ENCODE data around the gene CDC27.

DNA sequence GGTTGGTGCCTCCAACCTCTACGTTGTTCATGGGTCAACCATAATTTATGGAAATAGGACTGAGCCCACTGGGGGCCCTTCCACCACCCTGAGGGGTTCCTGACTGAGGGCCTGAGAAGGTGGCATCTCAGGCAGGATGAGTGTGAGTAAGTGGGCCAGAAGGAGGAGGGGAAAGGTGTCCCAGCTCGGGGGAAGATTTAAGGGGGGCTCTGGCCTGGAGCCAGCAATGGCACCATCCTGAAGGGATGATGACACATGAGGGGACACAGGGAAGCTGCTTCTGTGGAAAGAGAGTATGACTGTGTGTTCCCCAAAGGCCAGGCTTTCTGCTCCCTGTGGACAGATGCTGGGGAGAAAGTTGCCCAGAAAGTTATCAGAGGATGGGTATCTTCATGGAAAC, 38.8 kb upstream of the CDC27 start:
- TF ChIP-seq, protein P1, sequence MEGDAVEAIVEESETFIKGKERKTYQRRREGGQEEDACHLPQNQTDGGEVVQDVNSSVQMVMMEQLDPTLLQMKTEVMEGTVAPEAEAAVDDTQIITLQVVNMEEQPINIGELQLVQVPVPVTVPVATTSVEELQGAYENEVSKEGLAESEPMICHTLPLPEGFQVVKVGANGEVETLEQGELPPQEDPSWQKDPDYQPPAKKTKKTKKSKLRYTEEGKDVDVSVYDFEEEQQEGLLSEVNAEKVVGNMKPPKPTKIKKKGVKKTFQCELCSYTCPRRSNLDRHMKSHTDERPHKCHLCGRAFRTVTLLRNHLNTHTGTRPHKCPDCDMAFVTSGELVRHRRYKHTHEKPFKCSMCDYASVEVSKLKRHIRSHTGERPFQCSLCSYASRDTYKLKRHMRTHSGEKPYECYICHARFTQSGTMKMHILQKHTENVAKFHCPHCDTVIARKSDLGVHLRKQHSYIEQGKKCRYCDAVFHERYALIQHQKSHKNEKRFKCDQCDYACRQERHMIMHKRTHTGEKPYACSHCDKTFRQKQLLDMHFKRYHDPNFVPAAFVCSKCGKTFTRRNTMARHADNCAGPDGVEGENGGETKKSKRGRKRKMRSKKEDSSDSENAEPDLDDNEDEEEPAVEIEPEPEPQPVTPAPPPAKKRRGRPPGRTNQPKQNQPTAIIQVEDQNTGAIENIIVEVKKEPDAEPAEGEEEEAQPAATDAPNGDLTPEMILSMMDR (IDR thresholded peaks at IDR 0.05; ENCODE audit: borderline replicate concordance, extremely low read depth, low read length, poor library complexity, severe bottlenecking): no peak
- TF ChIP-seq EZH2 (IDR thresholded peaks at IDR 0.05; ENCODE audit: borderline replicate concordance, low read depth, low read length, severe bottlenecking): no peak
